Measurements from ENCODE around the gene HHAT.

- no peak for TF ChIP-seq CTCF (IDR thresholded peaks at IDR 0.05)
- TF ChIP-seq POLR2A (IDR thresholded peaks at IDR 0.05), result no peak
Observed at GRCh38 chr1:210477328-210477924, 148.7 kb downstream of the HHAT start.

Measured in lower leg skin (tissue), 3 donors.